ENCODE measurements around the gene FILIP1L. TPM values are rescaled to one million over a fixed set of nuclear protein-coding genes. Genes with fewer than 3 reads are reported as not detected.

Gene FILIP1L
- total and polyA plus RNA-seq, 12 donors, result 5.3 to 33.2 (median 17.4) TPM

GRCh38 chr3:99862208-99862607 is 252.1 kb downstream of the FILIP1L start:
- Histone ChIP-seq H3K27me3 (no peaks in the 10 kb centered on the region), H3K9me3 (replicated peaks in 1 of 3) (no peaks in the 10 kb centered on the region), H3K36me3 (replicated peaks in 1 of 2) (no peaks in the 10 kb centered on the region), H3K4me1 (replicated peaks in 1 of 2) (peaks cover 6 to 26% of the 10 kb centered on the region in 2 donors), H3K27ac (no peak overlapping the region), H3K4me3 (no peak overlapping the region)
- 48 to 67% (median 58%) methylated on average over 2 of the region's 2 CpGs for WGBS, 4 donors
- intact Hi-C loops (cut with DNase I), result no loop called here
- no peak for DNase-seq
- TF ChIP-seq CTCF (IDR thresholded peaks at IDR 0.05) (no peak), POLR2A (IDR thresholded peaks at IDR 0.05) (no peak)

DNA sequence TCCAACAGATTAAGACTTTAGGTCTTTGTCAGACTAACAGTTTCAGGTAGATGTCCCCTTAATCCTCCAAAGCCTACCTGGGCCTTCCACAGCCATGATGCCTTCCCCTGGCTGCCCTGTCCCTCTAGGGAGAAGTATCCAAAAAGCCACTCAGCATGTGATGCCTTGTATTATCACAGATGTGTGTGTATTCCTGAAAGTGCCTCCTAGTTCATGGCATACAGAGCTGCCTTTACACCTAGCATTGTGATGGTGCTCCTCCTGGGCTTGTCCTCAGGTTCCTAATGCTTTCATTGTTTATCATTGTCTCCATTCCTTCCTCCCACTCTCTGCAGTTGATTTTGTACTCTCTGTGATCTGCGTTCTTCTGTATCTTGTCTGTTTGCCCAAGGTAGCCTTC is 253.1 kb downstream of the FILIP1L start:
- DNase-seq, result no peak
- H3K36me3 ChIP-seq (replicated peaks in 1 of 2), result no peaks in the 10 kb centered on the region
- H3K4me3 ChIP-seq, result no peak overlapping the region
- peaks cover 6 to 16% of the 10 kb centered on the region in 2 donors for H3K4me1 ChIP-seq (replicated peaks in 1 of 2)
- H3K9me3 ChIP-seq (replicated peaks in 1 of 3), result no peaks in the 10 kb centered on the region
- intact Hi-C loops (cut with DNase I), result no loop called here
- no peaks in the 10 kb centered on the region for H3K27me3 ChIP-seq
- no peak for TF ChIP-seq CTCF (IDR thresholded peaks at IDR 0.05)
- TF ChIP-seq POLR2A (IDR thresholded peaks at IDR 0.05), result no peak
- no peak overlapping the region for H3K27ac ChIP-seq
- WGBS, 4 donors, result 81 to 100% (median 100%) methylated on average over 1 of the region's 1 CpG

GRCh38 chr3:99859825-99860224 is 254.5 kb downstream of the FILIP1L start:
- H3K27me3 ChIP-seq, result no peaks in the 10 kb centered on the region
- TF ChIP-seq CTCF (IDR thresholded peaks at IDR 0.05) (no peak), POLR2A (IDR thresholded peaks at IDR 0.05) (no peak)
- peaks cover 6 to 16% of the 10 kb centered on the region in 2 donors for H3K4me1 ChIP-seq (replicated peaks in 1 of 2)
- intact Hi-C loops (cut with DNase I), result no loop called here
- no peak overlapping the region for H3K4me3 ChIP-seq
- DNase-seq, result no peak
- no peaks in the 10 kb centered on the region for H3K9me3 ChIP-seq (replicated peaks in 1 of 3)
- 54 to 62% (median 60%) methylated on average over 1 of the region's 1 CpG for WGBS, 4 donors
- H3K27ac ChIP-seq, result no peak overlapping the region
- no peaks in the 10 kb centered on the region for H3K36me3 ChIP-seq (replicated peaks in 1 of 2)

- intact Hi-C loops (cut with DNase I), result no loop called here
- TF ChIP-seq CTCF (IDR thresholded peaks at IDR 0.05) (no peak), POLR2A (IDR thresholded peaks at IDR 0.05) (no peak)
- Histone ChIP-seq H3K9me3 (replicated peaks in 1 of 3) (no peaks in the 10 kb centered on the region), H3K27me3 (no peaks in the 10 kb centered on the region), H3K4me1 (replicated peaks in 1 of 2) (peaks cover 6 to 16% of the 10 kb centered on the region in 2 donors), H3K27ac (no peak overlapping the region), H3K36me3 (replicated peaks in 1 of 2) (no peaks in the 10 kb centered on the region), H3K4me3 (no peak overlapping the region)
- 71 to 86% (median 81%) methylated on average over 2 of the region's 2 CpGs for WGBS, 4 donors
- DNase-seq, result no peak
Observed at GRCh38 chr3:99858469-99858868, 255.8 kb downstream of the FILIP1L start.

All from adrenal gland (tissue), 12 donors.